GM12873 (cell line): ENCODE data around the gene MAP3K8.
A peak's percentile ranks its signal among the peaks of the same experiment; 100 is the strongest.

Experiments
- TF ChIP-seq, protein P1 (sequence below): IDR thresholded peaks from 2 replicates; pipeline ENCODE4 v1.5.1; 2012; ENCODE audit warnings: low read depth, mild to moderate bottlenecking, moderate library complexity, low read length, control low read depth; ENCODE audit not compliant: insufficient read depth; ENCODE audit errors: missing control alignments

MAP3K8 gene

GRCh38 chr10:30433730-30434272 is at the start of gene MAP3K8:
Gene MAP3K8, plus strand, starts transcription at chr10:30434184. Its CDS starts 4,755 bp downstream, at chr10:30438939.
- TF ChIP-seq, protein P1, sequence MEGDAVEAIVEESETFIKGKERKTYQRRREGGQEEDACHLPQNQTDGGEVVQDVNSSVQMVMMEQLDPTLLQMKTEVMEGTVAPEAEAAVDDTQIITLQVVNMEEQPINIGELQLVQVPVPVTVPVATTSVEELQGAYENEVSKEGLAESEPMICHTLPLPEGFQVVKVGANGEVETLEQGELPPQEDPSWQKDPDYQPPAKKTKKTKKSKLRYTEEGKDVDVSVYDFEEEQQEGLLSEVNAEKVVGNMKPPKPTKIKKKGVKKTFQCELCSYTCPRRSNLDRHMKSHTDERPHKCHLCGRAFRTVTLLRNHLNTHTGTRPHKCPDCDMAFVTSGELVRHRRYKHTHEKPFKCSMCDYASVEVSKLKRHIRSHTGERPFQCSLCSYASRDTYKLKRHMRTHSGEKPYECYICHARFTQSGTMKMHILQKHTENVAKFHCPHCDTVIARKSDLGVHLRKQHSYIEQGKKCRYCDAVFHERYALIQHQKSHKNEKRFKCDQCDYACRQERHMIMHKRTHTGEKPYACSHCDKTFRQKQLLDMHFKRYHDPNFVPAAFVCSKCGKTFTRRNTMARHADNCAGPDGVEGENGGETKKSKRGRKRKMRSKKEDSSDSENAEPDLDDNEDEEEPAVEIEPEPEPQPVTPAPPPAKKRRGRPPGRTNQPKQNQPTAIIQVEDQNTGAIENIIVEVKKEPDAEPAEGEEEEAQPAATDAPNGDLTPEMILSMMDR = no peak

DNA sequence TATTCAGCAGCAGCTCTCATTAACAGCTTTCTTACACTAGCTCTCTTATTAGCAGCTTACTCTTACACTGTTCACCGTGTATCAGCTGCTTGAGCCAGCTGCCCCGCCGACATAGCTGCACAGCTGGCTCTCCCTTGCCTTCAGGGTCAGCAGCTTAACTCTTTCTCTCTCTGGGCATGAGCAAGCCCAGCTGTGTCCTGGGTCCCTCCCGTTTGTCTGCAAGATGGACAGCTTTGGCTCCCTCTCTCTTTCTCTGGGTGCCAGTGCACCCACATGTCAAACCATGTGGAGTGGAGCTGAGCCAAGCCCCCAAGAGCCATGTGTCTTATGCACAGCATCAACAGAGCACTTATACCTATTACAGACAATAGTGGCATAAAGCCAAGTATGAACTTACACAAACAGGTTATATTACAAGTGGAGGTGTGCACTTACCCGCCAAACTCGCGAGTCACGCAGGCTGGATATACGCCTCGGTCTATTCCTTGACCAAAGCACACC is 49.2 kb upstream of the MAP3K8 start:
- TF ChIP-seq, protein P1 = peak; percentile 62

- TF ChIP-seq, protein P1 = no peak
Observed at GRCh38 chr10:30386801-30387588, 47.0 kb upstream of the MAP3K8 start.

DNA sequence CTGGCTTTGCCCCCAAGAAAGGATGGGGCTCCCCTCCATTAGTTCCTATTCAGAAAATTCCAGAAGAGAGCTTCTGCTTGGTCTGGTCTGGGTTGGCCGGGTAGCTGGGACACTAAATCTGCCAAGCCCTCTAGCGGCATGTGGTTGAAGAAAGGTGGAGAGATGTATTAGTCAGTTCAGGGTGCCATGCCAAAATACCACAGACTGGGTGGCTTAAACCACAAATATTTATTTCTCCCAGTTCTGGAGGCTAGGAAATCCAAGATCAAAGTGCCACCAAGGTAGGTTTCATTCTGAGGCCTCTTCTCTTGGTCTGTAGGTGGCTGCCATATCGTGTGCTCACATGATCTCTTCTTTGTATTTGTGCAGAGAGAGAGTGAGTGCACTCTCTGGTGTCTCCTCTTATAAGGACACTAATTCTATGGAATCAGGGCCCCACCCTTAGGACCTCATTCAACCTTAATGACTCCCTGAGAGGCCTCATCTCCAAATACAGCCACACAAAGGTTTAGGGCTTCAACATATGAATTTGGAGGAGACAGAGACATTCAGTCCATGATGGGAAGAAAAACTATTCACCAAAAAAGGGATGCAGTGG is 46.2 kb upstream of the MAP3K8 start:
- TF ChIP-seq, protein P1 = no peak

DNA sequence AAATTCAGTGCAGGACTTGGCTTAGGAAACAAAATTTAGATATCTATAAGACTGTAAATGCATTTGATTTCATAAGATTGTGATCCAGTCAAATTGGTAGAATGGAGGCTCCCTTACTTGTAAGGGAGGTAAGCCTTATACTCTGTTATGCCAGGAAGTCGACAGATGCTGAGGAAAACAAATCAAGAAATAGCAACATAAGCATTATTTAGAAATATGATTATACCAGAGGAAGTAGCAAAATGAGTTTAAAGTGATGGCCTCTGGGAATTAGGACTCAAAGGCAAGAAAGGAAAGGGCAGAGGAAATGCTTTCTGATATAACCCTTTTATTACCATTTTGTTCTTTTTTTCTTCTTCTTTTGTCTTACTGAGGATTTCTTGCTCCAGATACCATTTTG is 44.4 kb upstream of the MAP3K8 start:
- TF ChIP-seq, protein P1 = no peak

- TF ChIP-seq, protein P1 = no peak
Observed at GRCh38 chr10:30390207-30390606, 43.8 kb upstream of the MAP3K8 start.

GRCh38 chr10:30391266-30391665 is 42.7 kb upstream of the MAP3K8 start:
- TF ChIP-seq, protein P1 = no peak
